M059J (cell line): ENCODE data around the gene C2orf80. TPM values are rescaled to one million over a fixed set of nuclear protein-coding genes. Genes with fewer than 3 reads are reported as not detected.
A peak's percentile ranks its signal among the peaks of the same experiment; 100 is the strongest.
"Not testable (repeated sequence)": the region's sequence is repeated elsewhere in the genome, so short reads cannot be mapped to it uniquely, and the experiment has no call there.

Experiments
- DNase-seq: peaks from one replicate; pipeline ENCODE4 v3.0.0-alpha.2; 2012; ENCODE audit warnings: low read depth
- total RNA-seq: library from RNA; depleted of rRNA; stranded (reverse); fragments of >200 nt; shearing (Covaris generic); gene quantifications from 2 replicates; pipeline ENCODE4 v1.2.3, GENCODE V29; 2014; rRNA removed

Gene C2orf80
- total RNA-seq = not detected in 2 replicates

DNA sequence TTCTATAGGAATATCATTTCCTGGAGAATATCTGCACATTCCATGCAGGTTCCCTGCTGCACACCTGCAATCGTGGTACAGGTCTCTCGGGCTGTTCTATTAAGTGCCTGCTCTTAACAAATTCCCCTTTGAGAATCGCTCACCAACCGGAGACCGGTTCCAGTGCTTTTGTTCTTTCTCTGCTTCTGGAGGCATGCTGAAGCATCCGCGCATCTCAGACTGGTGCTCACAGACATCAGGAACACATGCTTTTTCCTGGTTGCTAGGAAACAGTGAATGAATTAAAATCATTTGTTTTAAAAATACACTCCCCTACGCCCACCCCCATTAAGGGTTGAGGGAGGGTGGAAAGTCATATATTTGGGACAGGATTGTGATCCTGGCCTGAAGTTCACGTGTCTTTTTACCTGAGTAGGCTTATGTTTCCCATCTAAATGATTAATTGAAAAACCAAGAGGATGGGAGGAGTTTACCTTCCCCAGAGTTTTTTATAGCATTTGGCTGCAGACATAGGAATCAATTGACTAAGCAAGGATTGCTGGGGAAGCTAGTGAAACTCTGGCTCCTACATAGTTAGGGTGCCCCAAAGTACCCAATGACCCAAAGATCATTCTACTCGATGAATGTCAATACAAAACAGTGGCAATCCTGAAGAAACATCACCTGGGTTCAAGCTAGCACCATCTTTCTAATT, at the start of gene C2orf80:
TSS of gene C2orf80 (minus strand) at position 221 of the 694 bp plus-strand sequence. CDS start 3,044 bp downstream, outside the sequence.
- DNase-seq = no peak

DNA sequence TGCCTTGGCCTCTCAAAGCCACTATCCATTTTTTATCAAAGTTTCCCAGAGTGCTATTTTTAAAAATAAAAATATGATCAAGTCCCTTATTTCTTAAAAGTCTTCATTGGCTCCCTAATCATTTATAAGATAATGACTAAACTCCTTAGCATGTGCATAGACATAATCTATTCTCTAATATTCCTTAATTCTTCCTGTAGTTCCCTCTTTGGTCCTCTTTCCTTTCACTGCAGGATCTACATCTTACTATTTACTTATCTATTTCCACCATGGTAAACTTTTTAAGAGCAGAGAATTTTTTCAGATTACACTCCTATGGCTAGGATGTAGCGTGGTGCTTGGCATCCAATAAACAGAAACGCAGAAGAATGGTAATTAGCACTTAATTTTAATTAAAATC, 46.0 kb upstream of the C2orf80 start:
- DNase-seq = no peak

DNA sequence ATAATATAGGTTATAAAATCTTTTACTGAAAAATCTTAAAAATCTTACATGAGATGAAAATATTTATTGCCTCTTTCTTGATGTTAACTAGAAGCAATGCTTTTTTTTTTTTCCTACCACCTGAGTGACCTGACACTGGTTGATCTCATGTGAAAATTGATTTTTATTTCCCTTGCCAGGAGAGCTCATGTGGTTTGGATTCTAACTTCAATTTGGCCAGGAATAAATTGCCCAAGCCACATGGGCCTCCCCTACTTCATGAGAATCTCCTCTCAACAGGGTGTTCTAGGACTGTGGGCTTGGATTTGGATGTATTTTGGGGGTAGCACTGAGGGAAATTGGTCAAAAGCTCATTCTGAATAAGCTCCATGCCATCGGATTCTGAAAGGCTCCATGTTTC, 45.0 kb upstream of the C2orf80 start:
- no peak for DNase-seq

DNA sequence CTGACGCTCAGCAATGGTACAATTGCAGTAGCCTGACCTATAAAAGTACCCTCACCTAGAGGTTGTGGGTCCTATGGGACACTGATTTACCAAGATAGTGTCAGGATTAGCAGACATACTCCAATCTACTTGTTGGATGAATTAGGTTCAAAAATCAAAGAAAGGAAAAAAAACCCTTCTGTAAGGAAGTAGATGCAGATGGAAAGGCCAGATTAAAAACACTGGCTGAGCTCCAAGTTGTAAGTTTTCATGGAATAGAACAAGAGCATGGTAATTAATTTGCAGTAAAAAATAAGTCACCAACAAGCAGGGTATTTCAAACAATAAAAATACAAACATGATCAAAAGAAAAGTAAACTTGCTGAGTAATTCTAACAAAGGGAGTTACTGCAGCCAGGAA, 38.6 kb upstream of the C2orf80 start:
- DNase-seq = no peak

DNA sequence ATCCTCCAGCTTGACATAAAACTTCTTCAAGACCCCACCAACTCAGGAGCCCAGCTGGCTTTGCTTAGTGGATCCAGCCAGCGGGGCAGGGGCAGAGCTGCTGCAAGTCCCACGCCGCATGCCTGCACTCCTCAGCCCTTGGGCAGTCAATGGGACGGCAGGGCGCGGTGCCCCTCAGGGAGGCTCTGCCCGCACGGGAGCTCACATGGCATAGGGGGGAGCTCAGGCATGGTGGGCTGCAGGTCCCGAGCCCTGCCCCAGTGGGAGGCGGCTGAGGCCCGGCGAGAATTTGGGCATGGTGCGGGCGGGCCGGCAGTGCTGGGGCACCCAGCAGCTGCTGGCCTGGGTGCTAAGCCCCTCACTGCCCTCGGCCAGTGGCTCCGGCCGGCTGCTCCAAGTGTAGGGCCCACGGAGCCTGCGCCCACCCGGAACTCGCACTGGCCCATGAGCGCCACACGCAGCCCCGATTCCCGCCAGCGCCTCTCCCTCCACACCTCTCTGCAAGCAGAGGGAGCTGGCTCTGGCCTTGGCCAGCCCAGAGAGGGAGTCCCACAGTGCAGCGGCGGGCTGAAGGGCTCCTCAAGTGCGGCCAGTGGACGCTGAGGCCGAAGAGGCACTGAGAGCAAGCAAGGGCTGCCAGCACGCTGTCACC, 37.9 kb upstream of the C2orf80 start:
- no peak for DNase-seq

DNA sequence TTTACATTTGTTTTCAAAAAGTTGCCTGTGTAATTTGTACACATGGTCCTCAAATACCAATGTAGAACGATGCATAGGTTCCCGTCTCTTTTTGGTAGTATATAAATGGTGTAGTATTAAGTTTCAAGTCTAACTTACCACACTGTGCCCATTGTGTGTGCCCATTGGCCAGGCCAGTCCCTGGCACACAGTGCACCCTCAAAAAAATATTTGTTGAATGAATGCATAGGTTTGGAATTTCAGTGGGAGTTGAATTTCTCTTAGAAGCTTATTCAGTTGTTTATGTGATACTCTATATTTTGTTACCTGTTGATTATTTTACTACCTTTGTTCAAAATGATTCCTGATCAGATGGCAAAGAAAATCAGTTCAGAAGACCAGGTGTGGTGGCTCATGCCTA, 35.0 kb upstream of the C2orf80 start:
- peak; percentile 28 for DNase-seq

DNA sequence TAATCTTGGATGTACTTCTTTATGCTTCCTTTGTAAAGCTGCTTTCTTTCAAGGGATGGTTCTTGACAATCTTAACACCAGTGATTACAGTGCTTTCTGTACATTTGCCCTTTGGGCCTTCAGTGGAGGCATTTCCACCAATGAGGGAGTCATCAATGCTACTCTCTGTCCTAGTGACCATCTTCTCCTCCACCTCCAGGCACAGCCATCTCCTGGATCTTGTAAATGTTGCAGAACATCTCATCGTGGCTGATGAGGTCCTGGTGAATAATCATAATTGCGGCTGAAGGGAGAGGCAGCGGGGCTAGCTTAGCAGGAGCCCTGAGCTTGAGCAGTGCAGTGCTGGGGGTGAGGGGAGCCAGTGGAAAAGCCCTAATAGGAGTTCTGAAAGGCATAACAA, 32.5 kb upstream of the C2orf80 start:
- peak; percentile 75 for DNase-seq

DNA sequence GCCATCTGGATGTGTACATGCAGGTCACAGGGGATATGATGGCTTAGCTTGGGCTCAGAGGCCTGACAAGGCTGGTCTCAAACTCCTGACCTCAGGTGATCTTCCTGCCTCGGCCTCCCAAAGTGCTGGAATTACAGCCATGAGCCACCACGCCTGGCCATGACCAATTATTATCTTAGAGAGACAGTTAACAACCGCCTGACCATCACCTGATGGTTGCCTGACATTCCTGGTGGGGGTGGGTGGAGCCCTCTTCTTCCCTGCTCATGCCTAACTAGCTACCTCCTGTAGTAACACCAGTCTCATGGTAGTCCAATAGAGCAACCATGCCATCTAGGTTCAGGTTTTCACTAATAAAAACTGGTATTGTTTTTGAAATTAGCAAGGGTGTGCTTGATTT, 32.0 kb upstream of the C2orf80 start:
- not testable (repeated sequence) for DNase-seq

DNA sequence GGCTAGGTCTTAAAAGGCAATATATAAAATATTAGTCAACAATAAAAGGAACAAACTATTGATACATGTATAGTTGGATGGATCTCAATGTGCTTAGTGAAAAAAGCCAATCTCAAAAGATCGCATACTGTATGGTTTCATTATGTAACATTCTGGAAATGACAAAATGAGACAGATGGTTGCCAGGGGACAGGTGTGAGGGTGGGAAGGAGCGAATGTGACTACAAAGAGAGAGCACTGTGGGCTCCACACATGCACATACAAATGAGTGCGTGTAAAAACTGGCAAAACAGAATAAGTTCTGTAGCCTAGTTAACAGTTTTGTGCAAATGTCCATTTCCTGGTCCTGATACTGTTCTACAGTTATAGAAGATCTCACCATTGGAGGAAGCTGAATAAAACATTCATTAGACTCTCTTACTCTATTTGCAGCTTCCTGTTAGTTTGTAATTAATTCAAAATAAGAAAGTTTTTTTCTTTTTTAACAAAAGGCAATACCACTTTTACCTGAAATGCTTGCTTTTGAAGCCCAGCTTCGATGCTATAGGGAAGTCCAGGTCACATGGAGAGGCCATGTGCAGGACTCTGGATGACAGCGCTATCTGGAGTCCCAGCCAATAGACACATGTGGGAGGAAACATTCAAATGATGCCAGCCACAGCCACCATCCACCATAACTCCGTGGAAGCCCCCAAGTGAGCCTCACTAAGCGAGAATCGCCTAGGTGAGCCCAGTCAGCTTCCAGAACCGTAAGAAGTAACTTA, 21.0 kb upstream of the C2orf80 start:
- DNase-seq = no peak

DNA sequence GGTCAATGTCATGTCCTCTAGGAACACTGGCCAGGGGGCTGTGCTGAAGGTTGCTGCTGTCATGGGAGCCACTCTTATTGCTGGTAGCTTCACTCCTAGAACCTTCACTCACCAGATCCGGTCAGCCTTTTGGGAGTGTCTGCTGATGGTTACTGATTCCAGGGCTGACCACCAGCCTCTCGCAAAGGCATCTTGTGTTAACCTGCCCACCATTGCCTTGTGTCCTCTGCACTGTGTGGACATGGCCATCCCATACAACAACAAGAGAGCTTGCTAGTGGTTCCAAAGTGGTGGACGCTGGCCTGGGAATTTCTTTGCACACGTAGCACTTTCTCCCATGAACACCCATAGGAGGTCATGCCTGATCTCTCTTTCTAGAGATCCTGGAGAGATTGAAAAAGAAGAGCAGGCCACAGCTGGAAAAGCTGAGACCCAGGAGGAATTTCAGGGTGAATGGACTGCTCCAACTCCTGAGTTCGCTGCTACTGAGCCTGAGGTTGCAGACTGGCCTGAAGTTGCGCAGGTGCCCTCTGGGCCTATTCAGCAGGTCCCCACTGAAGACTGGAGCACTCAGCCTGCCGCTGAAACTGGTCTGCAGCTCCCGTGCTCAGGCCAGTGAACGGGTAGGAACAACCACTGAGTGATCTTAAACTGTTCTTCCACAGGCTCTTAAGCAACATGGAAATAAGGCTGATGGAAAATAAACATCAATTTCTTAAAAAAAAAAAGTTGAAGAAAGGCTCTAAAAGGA, 18.7 kb upstream of the C2orf80 start:
- DNase-seq = no peak

DNA sequence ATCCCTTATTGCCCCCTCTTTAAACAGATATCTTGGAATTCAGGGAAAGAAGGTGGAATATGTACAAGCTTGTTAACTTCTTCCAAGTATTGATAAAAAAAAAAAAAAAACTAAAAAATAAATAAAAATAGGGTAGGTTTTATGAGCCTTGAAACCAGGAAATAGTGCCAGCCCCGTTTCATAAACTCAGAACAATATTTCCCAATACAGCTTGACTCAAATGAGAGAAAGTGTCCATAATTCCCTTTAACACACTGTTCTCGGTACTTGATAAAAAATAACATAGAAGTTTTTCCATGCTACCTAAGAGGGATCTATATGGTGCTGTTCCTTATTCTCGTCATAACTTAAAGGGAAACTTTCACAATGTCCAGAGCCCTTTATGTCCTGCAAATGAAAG, 17.9 kb upstream of the C2orf80 start:
- DNase-seq = no peak

DNA sequence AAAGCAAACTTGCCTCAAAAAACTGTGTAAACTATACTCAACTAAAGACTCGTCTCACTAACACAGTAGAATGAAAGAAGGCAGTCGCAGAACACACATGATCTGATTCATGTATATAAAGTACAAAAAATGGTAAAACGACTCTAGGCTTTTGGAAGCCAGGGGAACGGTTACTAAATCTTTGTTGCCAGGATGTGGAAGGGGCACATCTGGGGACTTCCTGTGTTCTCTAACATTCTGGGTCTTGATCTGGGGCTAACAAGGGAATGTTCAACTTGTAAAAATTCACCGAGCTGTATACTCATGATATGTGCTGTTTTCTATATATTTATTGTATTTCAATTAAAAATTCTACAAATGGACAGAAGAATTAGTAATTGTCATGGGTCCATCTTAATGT, 14.3 kb upstream of the C2orf80 start:
- no peak for DNase-seq

DNA sequence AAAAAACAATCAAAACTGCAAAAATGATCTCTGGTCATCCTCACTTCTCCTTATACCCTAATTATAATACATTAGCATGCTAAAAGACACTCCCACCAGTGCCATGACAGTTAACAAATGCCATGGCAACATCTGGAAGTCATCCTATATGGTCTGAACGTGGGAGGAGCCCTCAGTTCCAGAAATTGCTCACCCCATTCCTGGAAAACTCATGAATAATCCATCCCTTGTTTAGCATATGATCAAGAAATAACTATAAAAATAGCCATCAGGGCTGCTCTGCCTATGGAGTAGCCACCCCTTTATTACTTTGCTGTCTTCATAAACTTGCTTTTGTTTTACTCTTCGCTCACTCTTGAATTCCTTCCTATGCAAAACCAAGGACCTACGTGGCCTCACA, 5.7 kb upstream of the C2orf80 start:
- DNase-seq = no peak

DNA sequence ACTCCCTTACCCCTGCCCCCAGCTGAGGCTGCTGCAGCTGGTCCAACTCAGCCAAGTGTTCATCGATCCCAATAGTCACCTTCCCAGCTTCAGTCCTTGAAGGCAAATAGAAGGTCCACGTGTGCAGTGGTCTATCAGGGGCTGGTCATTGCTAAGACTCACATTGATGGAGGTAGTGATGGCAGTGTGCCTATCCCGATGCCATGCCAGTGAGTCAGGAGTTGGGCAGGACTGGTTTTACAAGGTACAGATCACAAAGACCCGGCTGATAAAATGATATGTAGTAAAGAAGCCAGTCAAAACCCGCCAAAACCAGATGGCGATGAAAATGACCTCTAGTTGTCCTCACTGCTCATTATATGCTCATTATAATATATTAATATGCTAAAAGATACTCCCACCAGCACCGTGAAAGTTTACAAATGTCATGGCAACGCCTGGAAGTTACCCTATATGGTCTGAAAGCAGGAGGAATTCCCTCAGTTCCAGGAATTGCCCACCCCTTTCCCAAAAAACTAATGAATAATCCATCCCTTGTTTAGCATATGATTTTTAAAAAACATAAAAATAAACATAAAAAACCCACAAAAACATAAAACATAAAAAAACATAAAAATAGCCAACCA, 2.9 kb upstream of the C2orf80 start:
- DNase-seq = peak; percentile 58

DNA sequence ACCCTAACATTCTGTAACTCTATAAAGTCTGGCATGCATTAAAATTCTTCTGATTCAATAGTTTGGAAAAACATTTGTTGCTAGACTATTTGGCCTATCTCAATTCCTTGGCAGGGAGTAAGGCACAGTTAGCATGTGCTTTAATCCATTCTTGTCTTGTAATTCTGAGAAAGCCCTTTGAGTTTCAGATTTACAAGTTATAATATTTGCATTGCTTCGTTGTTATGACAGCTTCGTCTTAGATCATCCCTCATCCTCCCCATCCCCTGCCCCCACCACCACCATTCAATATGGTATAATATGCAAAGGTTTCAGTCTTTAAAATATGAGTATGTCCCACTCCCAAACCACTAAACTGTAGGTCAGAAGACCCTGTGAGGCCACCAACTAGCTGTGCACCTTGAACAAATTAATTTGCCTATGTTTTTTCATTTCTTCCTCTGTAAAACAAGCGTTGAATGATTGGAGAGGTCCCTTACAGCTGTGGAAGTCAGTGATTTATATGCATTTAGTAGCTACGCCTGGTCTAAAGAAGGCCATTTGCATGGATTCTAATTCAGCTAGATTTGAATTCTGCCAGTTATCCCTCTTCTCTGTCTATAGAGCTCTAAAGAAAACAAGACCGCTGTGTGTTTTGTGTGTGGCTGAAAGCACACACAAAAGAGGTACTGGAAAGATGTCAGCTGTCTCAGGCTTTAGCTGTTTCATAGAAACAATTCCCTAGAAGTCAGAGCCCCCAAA, 591 bp downstream of the C2orf80 start:
- DNase-seq = no peak

DNA sequence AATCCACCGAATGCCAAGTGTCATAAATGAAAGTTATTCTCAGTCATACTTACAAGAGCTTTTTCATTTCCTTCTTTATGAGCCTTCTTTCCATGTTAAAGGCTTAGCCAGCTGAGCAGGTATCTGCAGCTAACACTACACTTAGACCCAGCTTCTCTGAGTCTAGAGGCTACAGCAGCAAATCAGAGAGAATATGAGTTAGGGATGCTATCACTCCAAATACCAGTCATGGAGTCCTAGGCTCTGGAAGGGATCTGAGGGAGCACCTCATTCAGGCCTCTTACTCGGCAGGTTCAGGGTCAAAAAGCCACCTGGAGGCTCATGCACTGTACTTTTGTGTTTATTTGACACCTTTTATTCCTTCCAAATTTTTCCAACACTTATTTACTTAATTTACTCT, 2.9 kb downstream of the C2orf80 start:
- no peak for DNase-seq

DNA sequence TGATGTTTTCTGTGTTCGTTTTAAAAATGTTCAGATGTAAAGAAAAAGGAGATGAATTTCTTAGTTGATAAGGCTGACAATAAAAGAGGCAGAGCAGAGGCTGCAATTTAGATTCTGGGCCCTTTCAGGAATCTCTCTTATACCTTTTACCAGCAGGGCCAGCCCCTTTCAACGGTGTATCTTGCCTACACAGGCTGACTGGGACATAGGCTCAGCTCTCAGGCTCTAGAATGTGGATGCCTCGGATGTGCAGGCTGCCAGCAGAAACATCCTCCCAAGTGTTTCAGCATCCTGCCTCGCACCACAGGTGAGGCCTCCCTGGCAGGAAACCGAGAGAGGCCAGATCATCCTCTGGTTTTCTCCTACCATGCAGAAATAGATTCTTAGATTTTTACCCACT, 3.4 kb downstream of the C2orf80 start:
- DNase-seq = no peak

DNA sequence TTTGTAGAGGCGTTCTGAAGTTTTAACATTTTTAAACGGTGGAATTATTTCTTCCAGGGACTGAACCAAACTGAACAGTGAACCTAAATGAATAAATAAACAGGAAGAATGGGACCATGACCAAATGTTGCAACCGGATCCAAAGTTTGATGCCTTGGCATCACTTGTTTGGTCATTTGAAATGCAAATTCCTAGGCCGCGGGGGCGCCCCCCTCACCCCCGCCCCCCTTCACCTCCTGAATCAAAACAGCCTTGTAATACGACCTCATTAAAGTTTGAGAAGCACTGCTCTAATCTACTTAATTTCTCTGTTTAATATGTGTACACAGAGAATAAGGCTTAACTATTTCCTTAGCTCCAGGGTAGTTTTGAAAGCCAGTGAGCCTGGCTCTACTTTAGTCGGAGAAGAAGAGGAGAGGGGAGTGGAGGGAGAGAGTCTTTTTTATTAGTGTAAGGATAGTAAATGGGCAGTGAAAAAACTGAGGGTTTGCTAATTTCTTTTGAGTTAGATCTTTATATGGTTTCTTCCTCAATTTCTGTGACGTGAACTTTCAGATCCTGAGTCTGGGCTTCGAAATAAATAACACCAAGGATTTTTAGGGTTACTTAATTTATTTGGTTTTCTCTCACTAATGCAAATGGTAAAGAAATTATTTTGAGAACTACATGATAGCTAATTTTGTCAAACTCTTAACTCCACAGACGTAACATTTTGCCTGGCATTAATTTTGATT, 5.7 kb downstream of the C2orf80 start:
- DNase-seq = no peak

DNA sequence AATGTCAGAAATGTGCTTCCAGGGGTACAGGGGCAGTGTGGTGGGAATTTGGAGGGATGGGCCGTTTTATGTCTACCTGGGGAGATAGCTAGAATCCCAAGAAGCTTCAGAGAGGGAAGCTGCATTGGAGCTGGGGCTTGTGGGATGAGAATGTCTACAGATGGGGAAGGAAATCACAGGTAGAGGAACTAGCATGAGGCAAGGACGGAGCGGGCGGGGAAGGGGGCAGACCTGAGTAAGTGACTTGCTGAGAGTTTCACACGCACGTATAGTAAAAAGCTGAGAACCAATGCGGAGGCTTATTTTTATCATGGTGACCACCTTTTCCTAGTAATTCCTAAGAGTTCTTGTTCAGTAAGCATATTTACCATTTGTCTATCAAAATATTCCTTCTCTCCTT, 6.3 kb downstream of the C2orf80 start:
- DNase-seq = no peak

DNA sequence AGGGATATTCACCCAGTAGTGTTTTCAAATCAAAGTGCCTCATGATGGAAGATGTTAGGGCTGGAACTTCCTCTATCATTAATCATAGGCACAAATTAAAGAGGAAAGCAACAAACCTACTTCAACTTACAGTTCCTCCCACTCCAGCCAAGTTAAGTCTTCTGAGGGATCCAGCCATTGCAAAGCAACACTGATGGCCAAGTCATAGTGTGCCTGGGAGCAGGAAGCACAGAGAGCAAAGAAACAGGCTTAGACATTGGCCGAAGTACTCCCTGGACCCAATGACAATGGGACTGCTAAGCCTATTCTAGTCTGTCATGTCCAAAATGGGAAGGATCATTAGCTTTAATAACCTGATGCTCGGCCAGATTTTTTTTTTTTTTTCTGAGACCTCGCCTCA, 7.0 kb downstream of the C2orf80 start:
- DNase-seq = peak; percentile 11
